GM12801 (cell line): Measurements from ENCODE around the gene SARM1.

Experiments
- TF ChIP-seq, protein P1 (sequence below): IDR thresholded peaks from one replicate; pipeline ENCODE4 v1.5.1; 2011; ENCODE audit warnings: control low read depth; ENCODE audit not compliant: insufficient read length; ENCODE audit errors: extremely low read depth

SARM1 gene

GRCh38 chr17:28399808-28400207 is 28.3 kb downstream of the SARM1 start:
- TF ChIP-seq, protein P1, sequence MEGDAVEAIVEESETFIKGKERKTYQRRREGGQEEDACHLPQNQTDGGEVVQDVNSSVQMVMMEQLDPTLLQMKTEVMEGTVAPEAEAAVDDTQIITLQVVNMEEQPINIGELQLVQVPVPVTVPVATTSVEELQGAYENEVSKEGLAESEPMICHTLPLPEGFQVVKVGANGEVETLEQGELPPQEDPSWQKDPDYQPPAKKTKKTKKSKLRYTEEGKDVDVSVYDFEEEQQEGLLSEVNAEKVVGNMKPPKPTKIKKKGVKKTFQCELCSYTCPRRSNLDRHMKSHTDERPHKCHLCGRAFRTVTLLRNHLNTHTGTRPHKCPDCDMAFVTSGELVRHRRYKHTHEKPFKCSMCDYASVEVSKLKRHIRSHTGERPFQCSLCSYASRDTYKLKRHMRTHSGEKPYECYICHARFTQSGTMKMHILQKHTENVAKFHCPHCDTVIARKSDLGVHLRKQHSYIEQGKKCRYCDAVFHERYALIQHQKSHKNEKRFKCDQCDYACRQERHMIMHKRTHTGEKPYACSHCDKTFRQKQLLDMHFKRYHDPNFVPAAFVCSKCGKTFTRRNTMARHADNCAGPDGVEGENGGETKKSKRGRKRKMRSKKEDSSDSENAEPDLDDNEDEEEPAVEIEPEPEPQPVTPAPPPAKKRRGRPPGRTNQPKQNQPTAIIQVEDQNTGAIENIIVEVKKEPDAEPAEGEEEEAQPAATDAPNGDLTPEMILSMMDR = no peak

DNA sequence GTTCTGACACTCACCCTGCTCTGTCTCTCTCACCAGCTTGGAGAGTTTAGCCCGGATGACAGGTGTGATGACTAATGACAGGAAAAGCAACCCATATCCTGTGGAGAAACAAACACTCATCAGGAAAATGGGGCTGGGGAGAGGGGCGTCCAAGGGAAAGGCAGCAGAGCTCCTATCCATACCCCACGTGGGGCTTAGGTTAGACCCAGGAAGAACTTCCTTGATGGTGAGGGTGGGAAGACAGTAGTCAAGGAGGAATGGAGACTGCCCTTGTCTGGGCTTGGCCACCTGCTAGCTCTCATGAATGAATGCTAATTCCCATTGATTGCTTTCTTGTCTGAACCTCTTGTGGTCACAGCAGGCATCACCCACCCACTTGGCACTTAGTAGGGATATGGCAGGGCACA is 30.7 kb downstream of the SARM1 start:
- TF ChIP-seq, protein P1 = no peak

GRCh38 chr17:28402844-28403243 is 31.4 kb downstream of the SARM1 start:
- TF ChIP-seq, protein P1 = no peak

DNA sequence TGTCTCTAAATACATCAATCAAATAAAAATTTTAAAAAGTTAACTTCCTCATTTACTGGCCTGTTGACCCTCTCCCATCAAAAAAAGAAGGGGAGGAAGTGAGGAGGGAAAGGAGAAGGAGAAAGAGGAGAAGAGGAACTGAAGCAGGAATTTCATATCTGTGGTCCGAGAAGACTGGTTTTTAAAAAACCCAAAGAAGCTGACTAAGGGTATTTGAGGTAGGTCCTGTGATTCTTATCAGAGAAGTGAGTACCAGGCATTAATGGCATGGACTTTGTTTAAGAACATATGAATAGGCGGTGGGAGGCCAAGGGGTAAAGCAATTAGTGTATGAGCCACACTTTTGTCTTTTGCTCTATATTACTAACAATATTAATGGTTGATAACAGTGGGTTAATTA is 32.5 kb downstream of the SARM1 start:
- TF ChIP-seq, protein P1 = no peak

DNA sequence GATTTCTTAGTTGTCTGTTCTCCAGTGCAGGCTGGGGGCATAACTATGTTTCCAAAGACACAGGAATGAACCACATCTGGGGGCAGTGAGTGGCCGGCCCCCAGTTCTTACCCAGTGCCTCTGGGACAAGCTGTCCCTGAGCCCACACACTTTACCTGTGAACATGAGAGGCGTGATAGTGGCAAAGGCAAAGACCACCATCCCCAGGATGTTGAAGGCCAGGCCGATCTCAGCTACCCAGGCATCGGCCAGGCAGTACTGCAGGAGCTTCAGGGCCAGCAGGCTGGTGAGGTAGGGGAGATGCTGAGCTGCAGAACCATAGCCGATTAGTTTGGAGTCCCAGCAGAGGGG is 32.9 kb downstream of the SARM1 start:
- TF ChIP-seq, protein P1 = no peak

GRCh38 chr17:28404812-28405570 is 33.5 kb downstream of the SARM1 start:
- TF ChIP-seq, protein P1 = no peak

DNA sequence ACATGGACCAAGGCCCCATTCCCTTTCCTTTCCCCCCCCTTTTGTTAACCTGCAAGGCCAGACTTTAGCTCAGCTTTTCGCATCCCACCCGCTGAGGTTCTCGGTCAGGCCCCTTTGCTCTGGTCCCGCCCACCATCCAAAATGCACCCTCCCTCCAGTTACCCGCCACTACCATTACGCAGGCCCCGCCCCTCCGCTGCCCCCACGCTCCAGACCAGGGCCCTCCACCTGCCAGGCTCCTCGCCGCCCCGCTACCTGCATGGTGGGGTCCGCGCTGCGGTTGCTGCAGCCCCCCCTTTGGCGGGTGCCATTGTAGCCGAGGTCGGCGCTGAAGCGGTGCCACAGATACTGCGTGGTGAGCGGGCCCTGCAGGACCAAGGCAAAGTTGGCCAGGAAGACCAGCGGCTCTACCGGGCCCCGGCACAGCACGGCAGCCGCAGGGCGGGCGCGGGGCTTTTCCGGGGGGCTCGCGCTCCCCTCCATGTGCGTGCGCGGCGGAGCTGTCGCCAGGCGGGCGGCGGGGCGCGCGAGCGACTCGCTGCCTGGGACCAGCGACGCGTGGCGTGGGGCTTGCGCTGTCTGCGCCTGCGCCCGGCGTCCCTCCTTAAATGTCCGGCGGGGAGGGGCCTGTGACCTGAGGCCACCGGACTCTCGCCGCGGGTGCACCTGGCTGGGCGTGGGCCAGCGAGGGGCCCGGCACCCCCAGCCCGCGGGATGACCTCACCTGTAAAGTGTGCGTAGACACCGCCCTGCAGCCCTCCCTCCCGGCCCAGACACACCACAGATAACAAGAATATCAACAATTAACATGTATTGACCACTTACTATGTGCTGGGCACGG is 34.4 kb downstream of the SARM1 start, which contains the start of gene SLC46A1:
TSS of gene SLC46A1 (minus strand) at position 581 of the 841 bp plus-strand sequence. CDS start at position 483, 98 bp downstream.
- TF ChIP-seq, protein P1 = no peak
